ENCODE results near the gene YWHAH.

YWHAH gene

DNA sequence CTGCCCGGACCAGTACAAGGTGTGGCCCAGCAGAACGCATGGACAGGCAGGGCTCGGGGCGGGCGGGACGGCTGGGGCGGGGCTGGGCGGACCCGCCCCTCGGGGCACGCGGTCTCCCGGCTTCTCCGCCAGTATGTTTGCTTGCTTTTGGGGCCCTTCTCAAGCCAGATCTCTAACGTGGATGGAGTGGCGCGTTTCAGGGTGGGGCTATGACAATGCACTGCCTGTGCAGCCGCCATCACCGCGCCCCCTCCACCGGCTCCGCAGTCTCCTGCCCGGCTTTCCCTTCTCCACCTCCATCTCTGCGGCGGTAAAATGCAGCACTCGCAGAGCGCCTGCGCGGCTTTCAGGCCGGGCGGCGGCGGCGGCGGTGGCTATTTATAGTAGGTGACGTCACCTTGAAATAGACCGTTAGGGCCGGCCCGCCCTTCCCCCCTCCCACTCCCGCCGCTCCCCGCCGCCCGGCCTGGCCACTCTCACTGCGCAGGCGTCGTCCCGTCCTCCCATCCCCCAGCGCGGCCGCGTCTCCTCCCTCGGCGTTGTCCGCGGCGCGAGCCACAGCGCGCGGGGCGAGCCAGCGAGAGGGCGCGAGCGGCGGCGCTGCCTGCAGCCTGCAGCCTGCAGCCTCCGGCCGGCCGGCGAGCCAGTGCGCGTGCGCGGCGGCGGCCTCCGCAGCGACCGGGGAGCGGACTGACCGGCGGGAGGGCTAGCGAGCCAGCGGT lies at the start of gene YWHAH:
Gene YWHAH (plus strand): TSS at position 558 of the 722 bp plus-strand sequence. CDS start 199 bp downstream, outside the sequence.
- FAIRE-seq = no peak
- peak; percentile 98 for TF ChIP-seq POLR2A (IDR thresholded peaks at IDR 0.05; ENCODE audit: low read depth, low read length)
- peak; percentile 71 for DNase-seq (ENCODE audit: insufficient read length, low spot score)

DNA sequence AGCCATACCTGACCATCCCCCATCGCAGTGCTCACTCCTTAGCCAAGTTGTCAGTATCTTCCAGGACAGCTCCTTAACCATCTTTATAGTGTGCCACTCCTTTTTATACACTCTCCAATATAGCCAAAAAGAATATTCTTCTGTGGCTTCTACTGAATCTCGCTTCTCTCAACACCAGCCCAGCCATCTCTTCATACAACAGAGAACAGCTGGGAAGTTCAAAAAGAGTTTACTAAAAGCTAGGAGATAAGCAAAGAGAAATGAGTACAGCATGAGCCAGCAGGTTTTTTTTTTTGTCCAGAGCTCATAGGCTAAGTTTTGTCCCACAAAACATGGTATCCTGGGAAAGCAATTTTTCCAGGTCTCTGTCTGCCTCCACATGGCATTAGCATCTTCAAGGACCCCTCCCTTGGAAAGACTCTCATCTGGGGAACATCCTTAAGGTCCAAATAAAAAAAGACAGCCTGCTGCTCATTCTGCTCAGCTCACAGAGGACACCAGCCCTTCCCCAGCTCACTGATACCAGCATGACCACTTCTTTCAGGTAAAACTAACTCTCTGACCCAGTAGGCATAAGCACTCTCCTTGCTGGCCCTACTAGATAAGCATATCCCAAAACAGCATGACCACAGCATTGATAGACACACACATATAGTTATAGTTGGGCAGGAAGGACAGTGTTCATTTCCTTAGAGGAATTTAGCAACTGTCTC lies 48.8 kb upstream of the YWHAH start:
- TF ChIP-seq POLR2A (IDR thresholded peaks at IDR 0.05; ENCODE audit: low read depth, low read length) = no peak
- no peak for DNase-seq (ENCODE audit: insufficient read length, low spot score)
- no peak for FAIRE-seq

DNA sequence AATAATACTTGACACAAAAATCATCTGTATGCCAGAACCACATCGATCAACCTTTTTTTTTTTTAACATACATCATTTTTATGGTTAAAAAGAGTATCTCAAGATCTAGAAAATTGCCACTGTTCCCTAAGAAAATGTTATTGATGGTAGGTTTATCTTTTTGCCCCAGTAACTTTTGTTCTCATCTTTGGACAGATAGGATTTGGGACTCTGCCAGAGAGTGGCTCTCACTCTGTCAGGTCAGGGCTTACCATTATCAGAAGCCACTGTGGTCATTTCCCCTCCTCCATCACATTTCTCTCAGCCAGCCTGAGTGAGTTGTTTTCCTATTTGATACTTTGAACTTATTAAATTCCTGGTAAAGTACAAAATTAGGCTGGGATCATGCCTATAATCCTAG lies 47.9 kb upstream of the YWHAH start:
- FAIRE-seq (no peak), DNase-seq (ENCODE audit: insufficient read length, low spot score) (no peak)

DNA sequence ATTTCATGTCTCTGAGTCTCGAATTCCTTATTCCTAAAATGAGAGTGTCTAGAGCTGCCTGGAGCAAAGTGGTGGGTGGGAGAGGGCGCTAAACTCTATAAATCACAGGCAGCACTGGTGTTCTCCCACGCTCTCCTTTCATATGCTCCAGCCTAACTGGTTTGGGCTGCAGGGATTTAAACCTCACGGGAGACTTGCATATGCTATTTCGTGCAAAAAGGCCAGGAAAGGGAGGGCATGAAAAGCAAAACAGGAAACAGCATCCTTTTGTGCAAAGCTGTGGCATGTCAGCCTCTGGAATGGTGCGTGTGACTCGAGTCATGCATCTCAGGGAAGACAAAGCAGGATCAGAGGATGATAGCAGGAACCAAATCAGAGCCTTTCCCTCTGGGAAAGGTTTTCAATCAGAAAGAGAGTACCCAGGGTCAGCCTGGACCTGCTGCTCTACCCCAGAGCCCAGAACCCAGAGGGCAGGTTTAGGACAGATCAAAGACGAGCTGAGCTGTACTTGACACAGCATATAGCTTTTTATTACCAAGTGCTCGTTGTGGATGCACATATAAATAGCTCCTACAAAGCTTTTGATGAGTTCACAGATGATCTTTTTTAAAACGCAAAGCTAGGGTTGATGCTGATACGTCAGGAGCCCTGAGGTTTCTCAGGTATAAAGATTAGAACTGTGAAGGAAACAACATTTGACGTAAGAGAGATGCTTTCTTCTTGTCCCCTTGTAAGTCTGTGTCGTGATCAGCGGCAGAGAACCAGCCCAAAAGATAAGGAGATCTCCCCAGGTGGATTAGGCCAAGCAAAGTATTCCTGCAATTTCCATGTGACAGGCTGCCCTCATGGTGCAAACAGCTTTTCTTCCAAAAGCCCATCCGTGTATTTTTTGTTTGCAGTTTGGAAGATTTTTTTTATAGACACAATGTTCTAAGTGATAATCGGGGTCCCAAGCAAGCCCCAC lies 46.2 kb upstream of the YWHAH start:
- no peak for DNase-seq (ENCODE audit: insufficient read length, low spot score)
- no peak for TF ChIP-seq POLR2A (IDR thresholded peaks at IDR 0.05; ENCODE audit: low read depth, low read length)
- FAIRE-seq = no peak

More for the DNA sequence above, 47.9 kb upstream of the YWHAH start:
- TF ChIP-seq POLR2A (IDR thresholded peaks at IDR 0.05; ENCODE audit: low read depth, low read length) = no peak

DNA sequence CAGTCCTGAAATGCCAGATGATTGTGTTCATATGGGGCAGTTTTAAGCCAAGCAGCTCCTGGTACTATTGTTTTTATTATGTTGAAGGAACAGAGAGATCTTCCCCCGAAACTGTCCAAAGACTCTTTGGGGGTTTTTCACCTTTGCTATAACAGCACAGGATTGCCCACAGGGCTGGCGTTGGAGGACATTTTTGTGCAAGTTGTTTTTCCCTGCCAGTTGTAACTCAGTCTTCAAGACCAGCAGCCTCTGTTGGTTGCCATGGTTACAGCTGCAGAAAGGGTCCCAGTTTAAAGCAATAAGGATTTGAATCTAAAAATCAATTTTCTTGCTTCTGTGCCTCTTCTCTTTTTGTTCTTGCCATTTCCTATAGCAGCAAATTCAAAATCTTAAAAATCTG lies 45.4 kb upstream of the YWHAH start:
- no peak for FAIRE-seq
- no peak for TF ChIP-seq POLR2A (IDR thresholded peaks at IDR 0.05; ENCODE audit: low read depth, low read length)

DNA sequence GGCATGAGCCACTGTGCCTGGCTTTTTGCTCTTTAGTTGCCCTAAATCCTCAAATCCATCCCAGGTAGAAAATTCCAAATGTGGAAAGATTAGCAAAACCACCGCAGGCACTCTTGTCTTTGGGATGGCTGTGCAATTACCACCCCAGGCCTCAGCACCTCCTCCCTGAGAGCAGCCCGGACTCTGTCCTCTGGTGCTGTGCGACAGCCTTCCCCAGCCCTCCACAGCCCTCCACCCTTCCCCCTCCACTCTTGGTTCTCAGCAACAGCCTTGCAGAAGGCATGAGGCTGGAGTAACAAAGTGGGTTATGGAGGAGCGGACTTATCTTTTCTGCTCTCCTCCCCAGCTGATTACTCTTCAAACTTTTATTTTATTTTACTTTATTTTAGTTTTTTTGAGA lies 44.7 kb upstream of the YWHAH start:
- FAIRE-seq (no peak), DNase-seq (ENCODE audit: insufficient read length, low spot score) (no peak)
- TF ChIP-seq POLR2A (IDR thresholded peaks at IDR 0.05; ENCODE audit: low read depth, low read length) = no peak

More for the DNA sequence above, 45.4 kb upstream of the YWHAH start:
- DNase-seq (ENCODE audit: insufficient read length, low spot score) = no peak

DNA sequence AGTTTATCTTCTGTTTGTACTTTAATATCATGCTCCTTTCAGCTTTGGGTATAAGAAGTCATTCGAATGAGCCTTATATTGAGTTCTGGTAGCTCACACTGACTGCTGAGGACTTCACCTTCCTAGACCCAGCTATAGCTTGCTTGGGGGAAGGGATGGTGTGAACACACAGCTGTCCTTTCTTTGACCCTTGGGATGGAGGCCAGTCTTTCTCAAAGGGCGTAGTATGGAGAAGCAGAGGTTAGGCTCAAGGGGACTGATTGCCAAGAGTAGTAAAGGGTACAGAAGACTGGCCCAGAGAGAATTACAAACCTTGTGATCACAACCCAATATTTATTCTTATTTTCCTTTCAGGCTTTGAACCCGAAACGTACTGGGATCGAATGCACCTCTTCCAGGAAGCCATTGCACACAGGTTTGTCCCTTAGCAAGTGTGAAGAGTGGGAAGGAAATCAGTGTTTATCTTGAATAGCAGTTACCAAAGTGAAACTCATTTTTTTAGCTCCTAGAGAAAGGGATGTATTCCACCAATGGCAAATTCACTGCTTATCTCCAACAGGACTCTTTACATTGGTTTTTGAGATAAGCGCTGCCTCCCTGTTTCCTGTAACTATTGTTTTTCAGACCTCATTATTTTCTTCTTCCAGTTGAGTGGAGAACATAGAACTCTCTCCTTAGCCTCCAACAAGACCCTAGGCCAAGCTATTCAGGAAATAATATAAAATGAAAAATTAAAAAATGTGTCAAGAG lies 42.8 kb upstream of the YWHAH start:
- DNase-seq (ENCODE audit: insufficient read length, low spot score) (no peak), FAIRE-seq (no peak)
- TF ChIP-seq POLR2A (IDR thresholded peaks at IDR 0.05; ENCODE audit: low read depth, low read length) = no peak

DNA sequence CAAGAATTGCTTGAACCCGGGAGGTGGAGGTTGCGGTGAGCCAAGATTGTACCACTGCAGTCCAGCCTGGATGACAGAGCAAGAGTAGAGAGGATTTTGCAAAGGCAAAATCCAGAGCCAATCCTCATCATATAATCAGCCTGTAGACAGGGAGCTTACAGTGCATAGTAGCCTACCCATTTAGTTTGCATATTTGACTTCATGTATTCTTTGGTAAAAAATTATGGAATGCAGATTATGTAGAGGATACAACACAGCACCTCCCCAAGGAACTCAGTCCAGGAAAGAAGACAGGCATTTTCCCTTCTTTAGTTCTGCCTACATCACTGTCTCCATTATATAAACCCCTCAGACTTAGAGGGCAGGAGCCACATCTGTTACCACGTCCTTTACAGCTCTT lies 39.7 kb upstream of the YWHAH start:
- FAIRE-seq (no peak), DNase-seq (ENCODE audit: insufficient read length, low spot score) (no peak)
- TF ChIP-seq POLR2A (IDR thresholded peaks at IDR 0.05; ENCODE audit: low read depth, low read length) = no peak

DNA sequence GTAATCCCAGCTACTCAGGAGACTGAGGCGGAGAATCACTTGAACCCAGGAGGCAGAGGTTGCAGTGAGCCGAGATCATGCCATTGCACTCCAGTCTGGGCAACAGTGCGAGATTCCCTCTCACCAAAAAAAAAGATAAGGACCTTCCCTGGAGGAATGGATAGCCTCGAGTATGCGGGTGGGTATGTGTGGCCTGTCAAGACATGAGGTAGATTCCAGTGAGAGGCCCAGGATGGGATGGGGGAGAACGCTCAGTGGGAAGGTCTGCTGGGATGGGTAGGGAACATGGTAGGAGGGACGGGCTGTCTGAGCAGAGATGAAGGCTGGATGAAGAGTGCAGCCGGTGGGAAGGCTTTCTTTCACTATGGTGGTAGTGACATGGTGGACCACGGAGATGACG lies 39.0 kb upstream of the YWHAH start:
- FAIRE-seq = no peak
- no peak for TF ChIP-seq POLR2A (IDR thresholded peaks at IDR 0.05; ENCODE audit: low read depth, low read length)

DNA sequence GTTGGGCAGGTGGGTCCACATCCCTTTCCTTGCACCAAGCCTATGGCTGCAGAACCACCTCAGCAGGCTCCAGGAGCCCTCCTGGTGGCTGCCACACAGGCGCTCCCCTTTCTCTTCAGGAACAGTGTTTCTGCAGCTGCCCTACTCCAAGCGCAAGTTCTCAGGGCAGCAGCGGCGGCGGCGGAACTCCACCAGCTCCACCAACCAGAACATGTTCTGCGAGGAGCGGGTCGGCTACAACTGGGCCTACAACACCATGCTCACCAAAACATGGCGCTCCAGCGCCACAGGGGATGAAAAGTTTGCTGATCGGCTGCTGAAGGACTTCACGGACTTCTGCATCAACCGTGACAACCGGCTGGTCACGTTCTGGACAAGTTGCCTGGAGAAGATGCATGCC lies 38.2 kb upstream of the YWHAH start:
- no peak for FAIRE-seq
- no peak for DNase-seq (ENCODE audit: insufficient read length, low spot score)
- TF ChIP-seq POLR2A (IDR thresholded peaks at IDR 0.05; ENCODE audit: low read depth, low read length) = no peak

More for the DNA sequence above, 39.0 kb upstream of the YWHAH start:
- no peak for DNase-seq (ENCODE audit: insufficient read length, low spot score)

DNA sequence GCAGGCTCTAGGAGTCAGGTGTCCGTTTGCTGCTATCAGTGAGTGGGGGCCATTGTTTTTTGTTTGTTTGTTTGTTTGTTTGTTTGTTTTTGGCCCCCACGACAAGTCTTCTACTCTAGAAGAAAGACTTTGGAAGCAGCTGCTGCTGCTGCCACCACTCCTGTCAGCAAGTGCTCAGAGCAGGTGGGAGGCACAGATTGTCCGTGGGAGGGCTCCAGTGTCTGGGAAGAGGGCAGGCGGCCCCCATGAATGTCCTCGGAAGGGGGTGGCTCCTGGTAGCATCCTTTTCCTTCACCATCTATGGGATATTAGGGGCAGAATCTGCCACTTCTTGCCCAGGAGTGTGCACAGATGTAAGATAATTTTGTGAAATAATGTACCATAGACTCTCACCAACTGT lies 37.8 kb upstream of the YWHAH start:
- TF ChIP-seq POLR2A (IDR thresholded peaks at IDR 0.05; ENCODE audit: low read depth, low read length) = no peak
- FAIRE-seq (no peak), DNase-seq (ENCODE audit: insufficient read length, low spot score) (no peak)

DNA sequence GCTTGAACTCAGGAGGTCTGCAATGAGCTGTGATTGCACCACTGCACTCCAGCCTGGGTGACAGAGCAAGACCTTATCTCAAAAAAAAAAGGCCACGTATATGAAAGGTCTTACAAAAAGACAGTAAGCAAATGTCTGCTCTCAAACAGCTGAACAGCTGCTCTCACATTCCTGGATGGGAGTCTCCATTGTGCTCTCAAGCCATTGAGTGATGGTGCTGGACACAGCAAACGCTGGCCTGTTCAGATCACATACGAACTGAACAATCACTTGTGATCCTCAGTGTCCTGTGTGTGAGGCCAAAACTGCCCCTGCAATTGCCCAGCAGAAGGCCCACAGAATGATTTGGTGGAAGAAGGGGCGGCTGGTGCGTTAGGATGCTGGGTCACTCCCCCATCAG lies 34.4 kb upstream of the YWHAH start:
- TF ChIP-seq POLR2A (IDR thresholded peaks at IDR 0.05; ENCODE audit: low read depth, low read length) = no peak
- FAIRE-seq = no peak
- DNase-seq (ENCODE audit: insufficient read length, low spot score) = no peak
